ENCODE measurements around the gene PMEPA1.

- TF ChIP-seq CTCF (conservative IDR thresholded peaks at IDR 0.05 in 1 of 2, IDR thresholded peaks at IDR 0.05 in 1 of 2; ENCODE audit: extremely low read depth in 1 of 2, insufficient read depth in 1 of 2, low read depth in 1 of 2, low read length in 2 of 2) (no peak), EZH2 (IDR thresholded peaks at IDR 0.05; ENCODE audit: borderline replicate concordance, low read length) (no peak)
Observed at GRCh38 chr20:57638173-57638894, 71.5 kb downstream of the PMEPA1 start.
